ENCODE measurements around the gene OCSTAMP. TPM values are rescaled to one million over a fixed set of nuclear protein-coding genes. Genes with fewer than 3 reads are reported as not detected.

The OCSTAMP gene
- total RNA-seq, 1 experiment from 2014 or later: not detected

GRCh38 chr20:46573788-46574584 lies 23.5 kb upstream of the OCSTAMP start:
- Histone ChIP-seq H3K9me3 (no peaks in the 10 kb centered on the region), H3K27me3 (replicated peaks; ENCODE audit: control insufficient read depth, insufficient read depth, low read length) (no peaks in the 10 kb centered on the region), H3K36me3 (ENCODE audit: control insufficient read depth, insufficient read depth, low read length) (no peaks in the 10 kb centered on the region), H3K4me1 (no peaks in the 10 kb centered on the region), H3K4me3 (ENCODE audit: low read depth, low read length) (no peak overlapping the region)
- Mint-ChIP-seq H3K27me3 (ENCODE audit: insufficient read depth, unreplicated experiment) (peaks cover 6% of the 10 kb centered on the region), H3K36me3 (ENCODE audit: insufficient read depth, unreplicated experiment) (no peaks in the 10 kb centered on the region), H3K9me3 (ENCODE audit: unreplicated experiment) (no peaks in the 10 kb centered on the region), H3K27ac (ENCODE audit: unreplicated experiment) (no peak overlapping the region), H3K4me1 (ENCODE audit: low read depth, unreplicated experiment) (no peaks in the 10 kb centered on the region), H3K4me3 (ENCODE audit: unreplicated experiment) (no peak overlapping the region)
- intact Hi-C loops (cut with micrococcal nuclease; ENCODE audit: unreplicated experiment): no loop called here
- ChIA-PET CTCF (interaction anchor here (1.1 to 1.3 kb wide), 2 partner anchors 10 to 11 kb away, joined by 4 to 6 read pairs; no protein-coding TSS in a partner anchor), POLR2A (no interaction called here)
- no peak for TF ChIP-seq CTCF (IDR thresholded peaks at IDR 0.05; ENCODE audit: insufficient read depth in 1 of 2, low read depth in 1 of 2, low read length in 1 of 2, severe bottlenecking in 1 of 2, unreplicated experiment in 1 of 2)
- no TSS peak for BruUV-seq (replicated peaks)
- peak in 1 of 2 experiments; percentile 27 for DNase-seq

- no peaks in the 10 kb centered on the region for H3K9me3 ChIP-seq
- H3K36me3 Mint-ChIP-seq (ENCODE audit: insufficient read depth, unreplicated experiment): no peaks in the 10 kb centered on the region
- H3K9me3 Mint-ChIP-seq (ENCODE audit: unreplicated experiment): no peaks in the 10 kb centered on the region
- no TSS peak for BruUV-seq (replicated peaks)
- no peaks in the 10 kb centered on the region for H3K27me3 ChIP-seq (replicated peaks; ENCODE audit: control insufficient read depth, insufficient read depth, low read length)
- H3K27ac Mint-ChIP-seq (ENCODE audit: unreplicated experiment): no peak overlapping the region
- peaks cover 6% of the 10 kb centered on the region for H3K27me3 Mint-ChIP-seq (ENCODE audit: insufficient read depth, unreplicated experiment)
- TF ChIP-seq CTCF (IDR thresholded peaks at IDR 0.05; ENCODE audit: insufficient read depth in 1 of 2, low read depth in 1 of 2, low read length in 1 of 2, severe bottlenecking in 1 of 2, unreplicated experiment in 1 of 2): no peak
- peak in 1 of 2 experiments; percentile 36 for DNase-seq
- no peaks in the 10 kb centered on the region for H3K36me3 ChIP-seq (ENCODE audit: control insufficient read depth, insufficient read depth, low read length)
- CTCF ChIA-PET: interaction anchor here (1.1 to 1.3 kb wide), 2 partner anchors 9 to 10 kb away, joined by 4 to 6 read pairs; no protein-coding TSS in a partner anchor
- H3K4me1 ChIP-seq: no peaks in the 10 kb centered on the region
- H3K4me1 Mint-ChIP-seq (ENCODE audit: low read depth, unreplicated experiment): no peaks in the 10 kb centered on the region
- POLR2A ChIA-PET: no interaction called here
- no peak overlapping the region for H3K4me3 ChIP-seq (ENCODE audit: low read depth, low read length)
- intact Hi-C loops (cut with micrococcal nuclease; ENCODE audit: unreplicated experiment): no loop called here
- no peak overlapping the region for H3K4me3 Mint-ChIP-seq (ENCODE audit: unreplicated experiment)
Observed at GRCh38 chr20:46573234-46573633, 22.8 kb upstream of the OCSTAMP start.

GRCh38 chr20:46572790-46573189 lies 22.3 kb upstream of the OCSTAMP start:
- POLR2A ChIA-PET: no interaction called here
- no TSS peak for BruUV-seq (replicated peaks)
- H3K4me3 Mint-ChIP-seq (ENCODE audit: unreplicated experiment): no peak overlapping the region
- Histone ChIP-seq H3K27me3 (replicated peaks; ENCODE audit: control insufficient read depth, insufficient read depth, low read length) (no peaks in the 10 kb centered on the region), H3K4me3 (ENCODE audit: low read depth, low read length) (no peak overlapping the region), H3K36me3 (ENCODE audit: control insufficient read depth, insufficient read depth, low read length) (no peaks in the 10 kb centered on the region), H3K9me3 (no peaks in the 10 kb centered on the region), H3K4me1 (no peaks in the 10 kb centered on the region)
- H3K36me3 Mint-ChIP-seq (ENCODE audit: insufficient read depth, unreplicated experiment): no peaks in the 10 kb centered on the region
- DNase-seq: peak in 1 of 2 experiments; percentile 9
- intact Hi-C loops (cut with micrococcal nuclease; ENCODE audit: unreplicated experiment): no loop called here
- no peaks in the 10 kb centered on the region for H3K4me1 Mint-ChIP-seq (ENCODE audit: low read depth, unreplicated experiment)
- CTCF ChIA-PET: interaction anchor here (1.3 kb wide), 1 partner anchor 10 kb away, joined by 6 read pairs; no protein-coding TSS in a partner anchor
- TF ChIP-seq CTCF (IDR thresholded peaks at IDR 0.05; ENCODE audit: insufficient read depth in 1 of 2, low read depth in 1 of 2, low read length in 1 of 2, severe bottlenecking in 1 of 2, unreplicated experiment in 1 of 2): no peak
- H3K27me3 Mint-ChIP-seq (ENCODE audit: insufficient read depth, unreplicated experiment): peaks cover 6% of the 10 kb centered on the region
- H3K9me3 Mint-ChIP-seq (ENCODE audit: unreplicated experiment): no peaks in the 10 kb centered on the region
- H3K27ac Mint-ChIP-seq (ENCODE audit: unreplicated experiment): no peak overlapping the region

Data from Caco-2 (cell line).